Mesendoderm (in vitro differentiated cells): ENCODE data around the gene RNF11.

Experiments
- DNase-seq: peaks from one replicate; pipeline ENCODE4 v3.0.0; 2013
- H2AK5ac ChIP-seq: 2 replicates; pipeline ENCODE4 v1.6.1; 2013; ENCODE audit warnings: low read length, inconsistent platforms
- H2BK120ac ChIP-seq: 2 replicates; pipeline ENCODE4 v1.6.1; 2013; ENCODE audit warnings: low read depth, mild to moderate bottlenecking, low read length, moderate library complexity, mixed read lengths
- H2BK15ac ChIP-seq: replicated peaks from 2 replicates; pipeline ENCODE4 v1.6.1; 2013; ENCODE audit warnings: low read depth, mild to moderate bottlenecking, moderate library complexity
- H2BK5ac ChIP-seq: 2 replicates; pipeline ENCODE4 v1.6.1; 2013; ENCODE audit warnings: low read length, inconsistent platforms
- H3K18ac ChIP-seq: 2 replicates; pipeline ENCODE4 v1.6.1; 2013; ENCODE audit warnings: mild to moderate bottlenecking, low read length, mixed read lengths
- H3K23ac ChIP-seq: one replicate; pipeline ENCODE4 v1.6.1; 2013; ENCODE audit warnings: low read length
- H3K27ac ChIP-seq: 2 replicates; pipeline ENCODE4 v1.5.1; 2013; ENCODE audit warnings: low read depth, mild to moderate bottlenecking, inconsistent platforms, low read length, moderate library complexity
- H3K27me3 ChIP-seq: 2 replicates; pipeline ENCODE4 v1.6.1; 2013; ENCODE audit warnings: low read length, control low read depth, mild to moderate bottlenecking, inconsistent platforms; ENCODE audit not compliant: insufficient read depth, poor library complexity
- H3K36me3 ChIP-seq: 2 replicates; pipeline ENCODE4 v1.6.1; 2013; ENCODE audit warnings: low read length, inconsistent platforms; ENCODE audit not compliant: control insufficient read depth, insufficient read depth
- H3K4ac ChIP-seq: one replicate; pipeline ENCODE4 v1.6.1; 2013; ENCODE audit warnings: low read depth, mild to moderate bottlenecking, low read length, moderate library complexity
- H3K4me1 ChIP-seq: 2 replicates; pipeline ENCODE4 v1.6.1; 2013; ENCODE audit warnings: low read depth, low read length, inconsistent platforms; ENCODE audit not compliant: control insufficient read depth
- H3K4me2 ChIP-seq: 2 replicates; pipeline ENCODE4 v1.6.1; 2013; ENCODE audit warnings: low read length
- H3K4me3 ChIP-seq: 2 replicates; pipeline ENCODE4 v1.5.1; 2013; ENCODE audit warnings: mild to moderate bottlenecking, low read length
- H3K56ac ChIP-seq: one replicate; pipeline ENCODE4 v1.6.1; 2013; ENCODE audit warnings: low read length
- H3K79me1 ChIP-seq: 2 replicates; pipeline ENCODE4 v1.6.1; 2013; ENCODE audit warnings: low read length, inconsistent platforms
- H3K79me2 ChIP-seq: 2 replicates; pipeline ENCODE4 v1.6.1; 2013; ENCODE audit warnings: mild to moderate bottlenecking, low read length; ENCODE audit not compliant: control insufficient read depth, insufficient read depth
- H3K9ac ChIP-seq: 2 replicates; pipeline ENCODE4 v1.6.1; 2013; ENCODE audit warnings: low read length, inconsistent platforms
- H4K5ac ChIP-seq: one replicate; pipeline ENCODE4 v1.6.1; 2013; ENCODE audit warnings: low read length
- H4K8ac ChIP-seq: one replicate; pipeline ENCODE4 v1.6.1; 2013; ENCODE audit warnings: low read depth, mild to moderate bottlenecking, control low read depth, low read length, moderate library complexity
- WGBS: extraction: QIAGEN DNeasy Blood & Tissue Kit; methylation state at CpG from one replicate; pipeline ENCODE4 v1.1.7; 2013; ENCODE audit warnings: low lambda C conversion rate, missing lambda C conversion rate; ENCODE audit not compliant: insufficient coverage; ENCODE audit errors: extremely low coverage; 5-methylcytosine and 5-hydroxymethylcytosine counted together

The RNF11 gene

GRCh38 chr1:51293898-51294515, 57.9 kb downstream of the RNF11 start:
- Histone ChIP-seq H3K36me3 (no peaks in the 10 kb centered on the region), H2AK5ac (no peak overlapping the region), H2BK5ac (no peak overlapping the region), H3K9ac (no peak overlapping the region), H3K27me3 (no peaks in the 10 kb centered on the region), H3K4me2 (no peak overlapping the region), H3K18ac (no peak overlapping the region), H4K8ac (no peak overlapping the region), H4K5ac (no peak overlapping the region), H3K4me3 (no peak overlapping the region), H2BK120ac (no peak overlapping the region), H3K56ac (no peak overlapping the region), H3K4me1 (peaks cover 2% of the 10 kb centered on the region), H3K4ac (no peak overlapping the region), H3K79me2 (no peaks in the 10 kb centered on the region), H3K27ac (no peak overlapping the region), H3K79me1 (no peaks in the 10 kb centered on the region), H2BK15ac (no peak overlapping the region), H3K23ac (no peak overlapping the region)
- no CpG with 5 or more reads among the region's 13 CpGs for WGBS
- no peak for DNase-seq

GRCh38 chr1:51294566-51295184, 58.6 kb downstream of the RNF11 start:
- Histone ChIP-seq H3K4me1 (peaks cover 2% of the 10 kb centered on the region), H3K4me3 (no peak overlapping the region), H3K79me1 (no peaks in the 10 kb centered on the region), H2BK120ac (no peak overlapping the region), H3K4me2 (no peak overlapping the region), H3K27ac (no peak overlapping the region), H2AK5ac (no peak overlapping the region), H3K79me2 (no peaks in the 10 kb centered on the region), H3K56ac (no peak overlapping the region), H3K36me3 (no peaks in the 10 kb centered on the region), H2BK15ac (no peak overlapping the region), H4K5ac (no peak overlapping the region), H3K9ac (no peak overlapping the region), H3K4ac (no peak overlapping the region), H3K18ac (no peak overlapping the region), H3K27me3 (no peaks in the 10 kb centered on the region), H2BK5ac (no peak overlapping the region), H4K8ac (no peak overlapping the region), H3K23ac (no peak overlapping the region)
- no peak for DNase-seq
- WGBS = no CpG with 5 or more reads among the region's 11 CpGs

GRCh38 chr1:51295926-51296325, 59.9 kb downstream of the RNF11 start:
- no peaks in the 10 kb centered on the region for H3K79me2 ChIP-seq
- no peak overlapping the region for H3K4ac ChIP-seq
- H3K23ac ChIP-seq = no peak overlapping the region
- H2AK5ac ChIP-seq = no peak overlapping the region
- no peak overlapping the region for H3K18ac ChIP-seq
- H2BK15ac ChIP-seq = no peak overlapping the region
- no peak overlapping the region for H4K8ac ChIP-seq
- no peaks in the 10 kb centered on the region for H3K79me1 ChIP-seq
- H3K9ac ChIP-seq = no peak overlapping the region
- H3K4me3 ChIP-seq = no peak overlapping the region
- no peaks in the 10 kb centered on the region for H3K27me3 ChIP-seq
- DNase-seq = no peak
- no peak overlapping the region for H3K27ac ChIP-seq
- no peaks in the 10 kb centered on the region for H3K36me3 ChIP-seq
- no peak overlapping the region for H2BK120ac ChIP-seq
- no CpG with 5 or more reads among the region's 17 CpGs for WGBS
- peak overlapping the region; percentile 50 for H4K5ac ChIP-seq
- no peak overlapping the region for H3K4me2 ChIP-seq
- no peak overlapping the region for H2BK5ac ChIP-seq
- H3K56ac ChIP-seq = no peak overlapping the region
- peaks cover 2% of the 10 kb centered on the region for H3K4me1 ChIP-seq

DNA sequence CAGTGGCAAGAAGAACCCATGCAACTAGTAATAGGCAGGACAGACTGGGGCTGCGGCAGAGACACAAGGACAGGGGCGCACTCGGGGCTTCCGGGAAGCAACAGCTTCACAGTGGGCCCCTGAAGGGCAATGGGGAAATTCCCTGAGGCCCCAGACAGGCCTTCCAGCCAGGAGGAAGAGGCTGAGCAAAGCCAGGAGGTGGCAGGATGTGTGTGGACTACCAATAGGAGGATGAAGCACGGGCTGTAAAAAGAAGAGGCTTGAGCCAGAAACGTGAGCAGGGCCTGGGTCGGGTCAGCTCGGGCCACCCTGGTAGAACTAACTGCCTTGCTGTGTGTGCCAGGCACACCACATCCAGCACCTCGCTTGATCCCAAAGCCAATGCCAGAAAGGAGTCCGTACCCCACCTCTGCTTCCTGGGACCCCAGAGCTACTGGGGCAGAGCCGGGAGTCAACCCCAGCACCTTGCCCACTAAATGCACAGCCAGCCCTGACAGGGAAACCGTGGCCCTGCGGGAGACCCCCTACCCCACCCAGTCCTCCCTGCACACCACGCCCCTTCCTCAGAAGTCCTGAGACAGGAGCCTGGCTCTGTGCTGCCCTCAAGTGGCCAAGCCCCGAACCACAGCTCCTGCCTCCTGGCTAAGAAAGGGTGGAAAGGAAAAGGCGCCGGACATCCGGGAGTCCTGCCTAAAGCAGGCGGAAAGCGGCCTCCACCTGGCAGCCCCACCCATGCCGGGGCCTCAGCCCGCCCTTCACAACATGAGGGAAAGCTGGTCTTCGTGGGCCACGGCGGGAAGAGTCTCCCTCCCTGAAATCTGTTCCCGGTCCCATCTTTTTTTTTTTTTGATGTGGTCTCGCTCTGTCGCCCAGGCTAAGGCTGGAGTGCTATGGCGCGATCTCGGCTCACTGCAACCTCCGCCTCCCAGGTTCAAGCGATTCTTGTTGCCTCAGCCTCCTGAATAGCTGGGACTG, 60.6 kb downstream of the RNF11 start:
- no peaks in the 10 kb centered on the region for H3K79me1 ChIP-seq
- H3K4me1 ChIP-seq = peaks cover 2% of the 10 kb centered on the region
- H3K4me2 ChIP-seq = no peak overlapping the region
- peak overlapping the region; percentile 70 for H3K56ac ChIP-seq
- no peak overlapping the region for H3K27ac ChIP-seq
- no peaks in the 10 kb centered on the region for H3K36me3 ChIP-seq
- no peak overlapping the region for H2BK5ac ChIP-seq
- no peak overlapping the region for H2BK15ac ChIP-seq
- H2AK5ac ChIP-seq = no peak overlapping the region
- no peak overlapping the region for H3K18ac ChIP-seq
- peak overlapping the region; percentile 23 for H3K9ac ChIP-seq
- no peak overlapping the region for H4K5ac ChIP-seq
- no peaks in the 10 kb centered on the region for H3K27me3 ChIP-seq
- no peak overlapping the region for H2BK120ac ChIP-seq
- WGBS = no CpG with 5 or more reads among the region's 33 CpGs
- H4K8ac ChIP-seq = no peak overlapping the region
- H3K23ac ChIP-seq = no peak overlapping the region
- no peak overlapping the region for H3K4ac ChIP-seq
- DNase-seq = peak; percentile 92
- no peak overlapping the region for H3K4me3 ChIP-seq
- no peaks in the 10 kb centered on the region for H3K79me2 ChIP-seq

GRCh38 chr1:51297401-51298321, 61.6 kb downstream of the RNF11 start:
- Histone ChIP-seq H2BK120ac (no peak overlapping the region), H3K18ac (no peak overlapping the region), H3K36me3 (no peaks in the 10 kb centered on the region), H3K4me1 (peaks cover 2% of the 10 kb centered on the region), H2AK5ac (peak overlapping the region; percentile 93), H2BK5ac (no peak overlapping the region), H3K4ac (no peak overlapping the region), H3K27me3 (no peaks in the 10 kb centered on the region), H2BK15ac (no peak overlapping the region), H3K56ac (peak overlapping the region; percentile 70), H3K79me1 (no peaks in the 10 kb centered on the region), H3K79me2 (no peaks in the 10 kb centered on the region), H4K8ac (no peak overlapping the region), H3K23ac (no peak overlapping the region), H4K5ac (no peak overlapping the region), H3K4me2 (no peak overlapping the region), H3K9ac (no peak overlapping the region), H3K4me3 (no peak overlapping the region), H3K27ac (no peak overlapping the region)
- WGBS = no CpG with 5 or more reads among the region's 25 CpGs
- DNase-seq = no peak
